Ammon's horn (tissue), 1 donor: ENCODE data around the gene GDE1.

Source experiments
- DNase-seq: peaks from one replicate; pipeline ENCODE4 v3.0.0-alpha.2; 2016; ENCODE audit warnings: low spot score

Gene GDE1

DNA sequence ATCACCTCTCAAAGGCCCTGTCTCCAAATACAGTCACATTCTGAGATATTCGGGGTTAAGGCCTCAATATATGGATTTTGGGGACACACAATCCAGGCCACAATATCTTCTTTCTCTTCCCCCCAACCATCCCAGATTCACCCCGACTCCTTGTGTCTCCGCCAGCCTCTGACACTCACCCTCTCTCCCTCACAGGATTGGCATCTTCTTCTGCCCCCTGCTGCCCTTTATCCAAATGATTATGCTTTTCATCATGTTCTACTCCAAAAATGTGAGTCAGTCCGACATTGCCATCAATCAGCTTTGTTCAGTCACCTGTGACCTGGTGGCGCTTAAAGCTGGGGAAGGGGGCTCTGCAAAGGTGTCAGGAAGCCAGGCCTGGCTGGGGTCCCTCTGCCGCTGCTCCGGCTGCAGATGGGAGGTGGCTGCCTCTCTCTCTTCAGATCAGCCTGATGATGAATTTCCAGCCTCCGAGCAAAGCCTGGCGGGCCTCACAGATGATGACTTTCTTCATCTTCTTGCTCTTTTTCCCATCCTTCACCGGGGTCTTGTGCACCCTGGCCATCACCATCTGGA lies 35.1 kb downstream of the GDE1 start:
- no peak for DNase-seq

DNA sequence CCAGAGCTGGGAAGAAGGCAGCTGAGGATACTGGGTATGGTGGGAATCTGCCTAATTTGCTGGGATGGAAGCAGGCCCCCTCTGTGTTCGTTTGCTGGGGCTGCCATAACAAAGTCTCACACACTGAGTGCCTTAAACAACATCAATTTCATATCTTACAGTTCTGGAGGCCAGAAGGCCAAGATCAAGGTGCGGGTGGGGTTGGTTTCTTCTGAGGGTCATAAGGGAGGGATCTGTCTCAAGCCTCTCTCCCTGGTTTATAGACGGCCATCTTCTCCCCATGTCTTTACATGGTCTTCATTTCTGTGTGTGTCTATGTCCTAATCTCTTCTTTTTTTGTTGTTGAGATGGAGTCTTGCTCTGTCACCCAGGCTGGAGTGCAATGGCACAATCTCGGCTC lies 35.8 kb downstream of the GDE1 start:
- no peak for DNase-seq

DNA sequence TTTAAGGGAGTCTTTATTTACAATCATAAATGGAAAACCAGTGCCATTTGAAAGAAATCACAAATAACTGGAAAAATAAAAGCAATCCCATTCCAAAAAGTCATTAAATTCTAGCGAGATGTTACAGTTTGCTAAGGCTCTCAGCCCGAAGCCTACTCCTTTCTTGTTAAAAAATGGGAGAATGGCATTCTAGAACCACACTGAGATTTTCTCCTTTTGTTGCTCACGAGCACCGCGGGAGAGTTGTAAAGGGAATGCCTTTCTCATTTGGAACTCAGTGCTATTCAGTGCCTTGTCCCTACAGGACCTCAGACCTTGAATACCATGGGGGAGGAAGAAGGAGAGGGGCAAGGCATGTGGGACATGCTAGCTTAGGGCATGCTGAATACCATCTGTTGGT lies 36.3 kb downstream of the GDE1 start:
- no peak for DNase-seq

DNA sequence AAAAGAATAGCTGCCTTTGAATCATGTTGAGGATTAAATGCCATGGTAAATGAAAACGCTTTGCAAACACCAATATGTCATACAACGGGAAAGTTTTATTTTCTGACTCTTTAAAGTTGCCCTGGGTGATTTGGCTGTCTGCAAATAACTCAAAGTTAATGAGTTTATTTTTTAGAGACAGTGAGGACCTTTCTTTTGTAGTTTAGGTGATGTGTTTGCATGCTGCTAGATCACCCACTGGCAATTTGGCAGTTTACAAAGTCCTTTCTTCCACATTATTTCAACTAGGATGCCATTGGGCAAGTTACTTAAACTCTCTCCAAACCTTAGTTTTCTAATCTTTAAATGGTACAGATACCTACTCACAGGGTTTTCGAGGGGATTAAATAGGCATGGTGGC lies 37.8 kb downstream of the GDE1 start:
- DNase-seq: no peak

DNA sequence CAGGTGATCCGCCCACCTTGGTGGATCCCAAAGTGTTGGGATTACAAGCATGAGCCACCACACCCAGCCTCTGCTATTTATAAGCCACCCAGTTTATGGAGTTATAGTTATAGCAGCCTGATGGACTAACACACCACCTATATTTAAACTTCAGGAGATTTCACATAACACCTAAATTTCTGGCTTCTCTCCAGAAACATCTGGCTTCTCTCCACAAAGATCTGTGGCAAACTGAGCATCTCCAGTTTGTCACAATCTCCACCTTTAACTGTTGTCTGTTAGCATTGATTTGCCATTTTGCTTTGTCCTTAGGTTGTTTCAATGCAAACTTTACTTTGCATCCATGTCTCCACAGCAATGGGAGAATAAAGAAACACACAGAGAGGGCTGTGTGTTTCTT lies 39.6 kb downstream of the GDE1 start:
- no peak for DNase-seq

DNA sequence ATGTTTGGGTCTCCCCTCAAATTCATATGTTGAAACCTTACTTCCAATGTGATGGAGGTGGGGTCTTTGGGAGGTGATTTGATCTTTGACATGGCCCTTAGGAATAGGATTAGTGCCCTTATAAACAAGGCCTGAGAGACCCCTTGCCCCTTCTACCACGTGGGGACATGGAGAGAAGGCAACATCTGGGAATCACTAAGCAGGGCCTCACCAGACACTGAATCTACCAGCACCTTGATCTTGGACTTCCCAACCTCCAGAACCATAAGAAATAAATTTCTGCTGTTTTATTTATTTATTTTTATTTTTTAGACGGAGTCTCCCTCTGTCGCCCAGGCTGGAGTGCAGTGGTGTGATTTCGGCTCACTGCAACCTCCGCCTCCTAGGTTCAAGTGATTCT lies 40.1 kb downstream of the GDE1 start:
- no peak for DNase-seq

DNA sequence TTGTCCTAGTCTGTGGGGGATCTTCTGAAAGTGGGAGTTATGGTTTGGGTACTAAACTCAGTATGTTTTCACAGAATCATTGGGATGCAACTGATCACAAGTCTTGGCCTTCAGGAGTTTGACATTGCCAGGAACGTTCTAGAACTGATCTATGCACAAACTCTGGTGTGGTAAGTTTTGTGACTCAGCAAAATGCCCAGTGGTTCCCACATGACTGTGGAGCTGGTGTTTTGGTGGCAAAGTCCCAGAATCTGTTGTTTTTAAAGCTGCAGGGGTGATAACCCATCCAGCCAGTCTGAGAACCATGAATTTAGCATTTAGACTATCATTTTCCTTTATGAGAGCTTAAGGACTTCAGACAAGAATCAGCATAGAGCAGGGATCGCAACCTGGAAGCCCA lies 40.6 kb downstream of the GDE1 start:
- no peak for DNase-seq

DNA sequence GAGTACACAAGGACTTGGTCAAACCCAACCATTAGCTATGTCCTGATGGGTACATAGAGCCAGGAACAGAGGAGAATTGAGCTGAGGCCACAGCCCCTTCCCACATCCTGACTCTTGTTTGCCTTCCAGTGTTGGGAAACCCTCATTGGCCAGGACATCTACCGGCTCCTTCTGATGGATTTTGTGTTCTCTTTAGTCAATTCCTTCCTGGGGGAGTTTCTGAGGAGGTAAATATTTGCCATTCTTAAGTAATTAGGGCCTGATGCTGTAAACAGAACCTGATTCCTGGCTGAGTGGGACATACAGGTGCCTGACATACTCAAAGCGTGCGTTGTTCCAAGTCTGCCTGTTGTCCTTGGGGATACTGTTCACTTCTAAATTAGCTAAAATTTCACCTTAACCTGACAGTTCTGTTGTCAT lies 42.6 kb downstream of the GDE1 start:
- no peak for DNase-seq

DNA sequence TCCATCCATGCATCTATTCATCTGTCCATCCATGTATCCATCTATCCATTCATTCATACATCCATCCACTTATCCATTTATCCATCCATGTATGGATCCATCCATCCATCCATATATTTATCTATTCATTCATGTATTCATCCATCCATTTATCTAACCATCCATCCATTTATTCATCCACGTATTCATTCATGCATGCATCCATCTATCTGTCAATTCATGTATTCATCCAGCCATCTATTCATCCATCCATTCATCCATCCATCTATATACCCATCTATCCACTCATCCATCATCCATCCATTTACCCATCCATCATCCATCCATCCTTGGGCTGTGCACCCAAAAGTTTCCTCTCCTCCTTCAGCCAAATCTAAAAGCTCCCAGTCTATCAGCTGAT lies 43.4 kb downstream of the GDE1 start:
- DNase-seq: no peak

DNA sequence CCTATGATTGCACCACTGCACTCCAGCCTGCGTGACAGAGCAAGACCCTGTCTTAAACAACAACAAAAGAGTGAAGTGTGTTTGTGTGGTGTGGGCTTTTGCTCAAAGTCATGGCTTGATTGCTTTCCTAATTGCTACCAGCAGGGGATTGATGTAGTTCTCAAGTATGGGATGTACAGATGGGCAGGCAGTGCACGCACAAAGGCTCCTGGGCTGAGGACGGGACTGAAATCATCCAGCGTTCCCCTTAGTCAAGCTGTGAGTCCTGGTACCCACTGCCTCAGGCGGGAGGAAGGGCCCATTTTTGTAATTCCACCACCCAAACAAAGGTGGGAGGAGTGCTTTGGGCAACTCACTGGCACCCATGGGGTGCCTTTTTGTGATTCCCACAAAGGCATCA lies 47.3 kb downstream of the GDE1 start:
- no peak for DNase-seq

DNA sequence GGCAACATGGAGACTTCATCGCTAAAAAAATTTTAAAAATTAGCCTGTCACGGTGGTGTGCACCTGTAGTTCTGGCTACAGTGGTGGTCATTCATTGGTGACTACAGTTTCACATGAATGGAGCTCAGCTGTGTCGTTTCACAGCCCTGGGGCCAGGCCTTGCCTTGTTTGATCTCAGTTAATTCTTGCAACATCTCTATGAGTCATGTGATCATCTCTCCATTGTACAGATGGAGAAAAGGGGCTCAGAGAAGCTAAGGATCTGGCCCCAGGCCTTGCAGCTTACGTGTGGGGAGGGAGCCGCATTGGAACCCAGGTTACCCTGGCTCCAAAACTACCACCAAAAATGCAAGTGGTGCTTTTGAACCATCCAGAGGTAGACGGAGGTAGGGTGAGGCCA lies 49.4 kb downstream of the GDE1 start:
- DNase-seq: no peak

DNA sequence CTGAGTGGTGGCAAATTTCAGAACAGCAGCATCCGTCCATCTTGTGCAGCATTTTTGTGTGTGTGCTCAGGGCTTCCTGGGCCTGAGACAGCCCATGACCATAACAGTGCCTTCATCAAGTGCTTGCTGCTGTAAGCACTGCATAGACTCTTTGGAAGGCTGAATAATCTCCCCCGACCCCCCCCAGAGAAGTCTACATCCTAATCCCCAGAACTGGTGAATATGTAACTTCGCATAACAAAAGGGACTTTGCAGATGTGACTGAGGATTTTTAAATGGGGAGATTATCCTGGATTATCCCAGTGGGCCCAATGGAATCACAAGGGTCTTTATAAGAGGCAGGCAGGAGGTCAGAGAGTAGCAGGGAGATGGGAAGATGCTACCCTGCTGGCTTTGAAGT lies 53.6 kb downstream of the GDE1 start:
- no peak for DNase-seq

DNA sequence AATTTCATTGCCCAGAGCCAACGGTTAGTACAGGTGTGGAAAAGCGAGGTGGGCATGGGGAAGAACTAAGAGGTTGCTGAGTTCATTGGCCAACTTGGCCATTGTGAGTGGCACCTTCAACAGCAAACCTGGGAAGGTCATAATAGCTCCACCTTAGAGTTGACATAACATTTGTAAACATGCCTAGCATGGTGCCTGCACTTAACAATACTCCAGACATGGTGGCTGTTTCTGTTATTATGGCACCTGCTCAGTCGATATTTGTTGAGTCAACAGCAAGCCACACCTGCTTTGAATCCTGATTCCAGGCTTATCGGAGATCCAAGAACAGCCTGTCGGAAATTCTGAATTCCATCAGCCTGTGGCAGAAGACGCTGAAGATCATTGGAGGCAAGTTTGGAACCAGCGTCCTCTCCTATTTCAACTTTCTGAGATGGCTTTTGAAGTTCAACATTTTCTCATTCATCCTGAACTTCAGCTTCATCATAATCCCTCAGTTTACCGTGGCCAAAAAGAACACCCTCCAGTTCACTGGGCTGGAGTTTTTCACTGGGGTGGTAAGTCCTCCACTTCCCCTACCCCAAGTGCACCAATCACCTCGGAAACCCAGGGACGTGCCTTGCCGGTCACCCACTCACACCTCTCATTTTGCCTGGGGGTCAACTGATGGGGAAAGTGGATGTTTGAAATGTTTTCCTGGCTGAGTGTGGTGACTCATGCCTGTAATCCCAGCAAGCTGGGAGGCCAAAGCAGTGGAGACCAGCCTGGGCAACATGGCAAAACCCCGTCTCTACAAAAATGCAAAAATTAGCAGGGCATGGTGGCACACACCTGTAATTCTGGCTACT lies 58.2 kb downstream of the GDE1 start:
- no peak for DNase-seq

DNA sequence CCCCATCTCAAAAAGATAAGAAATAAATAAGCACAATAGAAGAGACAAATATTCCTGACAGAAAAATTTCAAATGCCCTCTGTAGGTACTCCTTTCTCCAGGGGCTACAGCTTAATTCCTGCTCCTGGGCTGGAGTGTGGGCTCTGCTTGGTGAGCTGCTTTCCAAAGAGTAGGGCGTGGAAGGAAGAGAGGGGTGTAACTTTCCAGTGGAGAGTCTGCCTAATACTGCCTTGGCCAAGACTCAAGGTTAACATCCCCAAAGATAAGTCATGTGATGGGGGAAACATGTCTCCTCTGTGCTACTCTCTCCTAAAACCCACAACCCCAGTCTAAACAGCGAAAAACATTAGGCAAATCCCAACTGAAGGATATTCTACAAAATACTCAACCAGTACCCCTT lies 61.5 kb downstream of the GDE1 start:
- DNase-seq: no peak

DNA sequence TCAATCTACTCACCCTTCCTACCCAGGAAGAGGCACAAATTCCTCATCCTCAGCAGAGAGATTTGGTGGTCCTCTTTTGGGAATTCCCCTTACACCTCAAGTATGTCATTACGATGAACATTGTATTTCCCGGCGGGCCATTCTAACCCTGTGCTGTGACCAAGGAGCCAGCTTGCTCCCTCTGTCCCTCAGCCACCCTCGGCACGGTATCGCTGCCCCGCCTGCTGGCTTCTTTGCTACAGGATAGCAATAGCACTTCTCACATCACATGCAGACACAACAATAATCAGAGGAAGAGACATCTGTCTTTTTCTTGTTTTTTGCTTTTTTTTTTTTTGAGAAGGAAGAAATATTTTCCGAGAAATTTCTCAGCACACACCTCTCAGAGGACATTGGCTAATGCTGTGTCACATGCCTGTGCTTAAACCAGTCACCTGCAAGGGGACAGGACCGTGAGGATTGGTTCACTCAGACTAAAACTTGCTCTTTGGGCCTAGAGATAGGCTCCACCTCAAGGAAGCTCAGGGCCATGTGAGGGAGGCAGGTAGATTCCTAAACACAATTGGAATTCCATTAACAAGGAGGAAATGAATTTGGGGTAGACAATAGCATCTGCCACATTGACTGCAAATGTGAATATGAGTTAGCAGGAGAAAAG lies 63.0 kb downstream of the GDE1 start:
- DNase-seq: no peak
